Vein endothelial cell (primary cell): ENCODE measurements around the gene RPRML. TPM values are rescaled to one million over a fixed set of nuclear protein-coding genes. Genes with fewer than 3 reads are reported as not detected.

Experiments used
- small RNA-seq: library from RNA; depleted of rRNA; stranded (forward); fragments of <200 nt; gene quantifications from one replicate; pipeline ENCODE3, GENCODE V24; 2012
- total RNA-seq: library from RNA; depleted of rRNA; stranded (reverse); fragments of >200 nt; gene quantifications from 2 replicates; pipeline ENCODE4 v1.2.3, GENCODE V29; 2012

RPRML gene
- total RNA-seq, result not detected in 2 replicates

GRCh38 chr17:46979147-46979863, at the start of gene RPRML:
Gene RPRML (minus strand): TSS chr17:46979253. CDS start chr17:46979007, 246 bp downstream.

Small RNA genes lying within 50 kb of the gene (small RNA-seq; reads per million reads assigned to genes)
- gene MIR5089, result not detected

Other genes with a start within 250 kb of the RPRML start
- gene WNT3, start 160.6 kb downstream of the RPRML start, total RNA-seq, result 1.2 and 1.3 TPM in 2 replicates
- not detected in 2 replicates for gene WNT9B, start 127.7 kb downstream of the RPRML start, total RNA-seq
- 56.7 and 57.8 TPM in 2 replicates for gene GOSR2, start 56.1 kb downstream of the RPRML start, total RNA-seq
- 118 and 150 TPM in 2 replicates for gene CDC27, start 210.0 kb upstream of the RPRML start, total RNA-seq
- 1.5 and 2.0 TPM in 2 replicates for gene MYL4, start 230.1 kb upstream of the RPRML start, total RNA-seq